ENCODE data around the gene CST4.
"Not testable (repeated sequence)": the region's sequence is repeated elsewhere in the genome, so short reads cannot be mapped to it uniquely, and the experiment has no call there.

CST4 gene

GRCh38 chr20:23659989-23660837, 28.6 kb downstream of the CST4 start:
- DNase-seq: no peak

- DNase-seq: not testable (repeated sequence)
Observed at GRCh38 chr20:23659610-23659988, 29.2 kb downstream of the CST4 start.

GRCh38 chr20:23658989-23659609, 29.7 kb downstream of the CST4 start:
- no peak for DNase-seq

- no peak for DNase-seq
Observed at GRCh38 chr20:23658336-23658735, 30.5 kb downstream of the CST4 start.

GRCh38 chr20:23657202-23657601, 31.6 kb downstream of the CST4 start:
- no peak for DNase-seq

GRCh38 chr20:23656372-23656771, 32.5 kb downstream of the CST4 start:
- no peak for DNase-seq

- no peak for DNase-seq
Observed at GRCh38 chr20:23655491-23656211, 33.2 kb downstream of the CST4 start.

- DNase-seq: no peak
Observed at GRCh38 chr20:23654717-23655116, 34.1 kb downstream of the CST4 start.

GRCh38 chr20:23654000-23654399, 34.8 kb downstream of the CST4 start:
- no peak for DNase-seq

GRCh38 chr20:23653400-23653938, 35.4 kb downstream of the CST4 start:
- DNase-seq: no peak

- DNase-seq: no peak
Observed at GRCh38 chr20:23652926-23653325, 35.9 kb downstream of the CST4 start.

GRCh38 chr20:23652371-23652770, 36.5 kb downstream of the CST4 start:
- DNase-seq: no peak

- no peak for DNase-seq
Observed at GRCh38 chr20:23651117-23651516, 37.7 kb downstream of the CST4 start.

- DNase-seq: no peak
Observed at GRCh38 chr20:23649830-23650417, 38.9 kb downstream of the CST4 start.

GRCh38 chr20:23649242-23649641, 39.6 kb downstream of the CST4 start:
- DNase-seq: no peak

GRCh38 chr20:23647346-23647745, 41.5 kb downstream of the CST4 start:
- no peak for DNase-seq

- no peak for DNase-seq
Observed at GRCh38 chr20:23646106-23646873, 42.5 kb downstream of the CST4 start.

- DNase-seq: no peak
Observed at GRCh38 chr20:23645575-23645974, 43.3 kb downstream of the CST4 start.

- DNase-seq: no peak
Observed at GRCh38 chr20:23644164-23644563, 44.7 kb downstream of the CST4 start.

GRCh38 chr20:23643659-23644058, 45.2 kb downstream of the CST4 start:
- no peak for DNase-seq

GRCh38 chr20:23641936-23642751, 46.7 kb downstream of the CST4 start:
- DNase-seq: no peak

Measured in activated T-cell treated with anti-CD3 and anti-CD28 coated beads for 4 hours (primary cell).